GM19023 (cell line): ENCODE measurements around the gene PPP1CB.
"Not testable (repeated sequence)": the region's sequence is repeated elsewhere in the genome, so short reads cannot be mapped to it uniquely, and the experiment has no call there.

ENCODE experiments used
- ATAC-seq: cut with Tn5 transposase; IDR thresholded peaks from one replicate; pipeline ENCODE4 v1.9.1; 2021; ENCODE audit warnings: mild to moderate bottlenecking, moderate library complexity; ENCODE audit not compliant: unreplicated experiment

The PPP1CB gene

GRCh38 chr2:28772351-28772750 lies 20.7 kb downstream of the PPP1CB start:
- no peak for ATAC-seq

DNA sequence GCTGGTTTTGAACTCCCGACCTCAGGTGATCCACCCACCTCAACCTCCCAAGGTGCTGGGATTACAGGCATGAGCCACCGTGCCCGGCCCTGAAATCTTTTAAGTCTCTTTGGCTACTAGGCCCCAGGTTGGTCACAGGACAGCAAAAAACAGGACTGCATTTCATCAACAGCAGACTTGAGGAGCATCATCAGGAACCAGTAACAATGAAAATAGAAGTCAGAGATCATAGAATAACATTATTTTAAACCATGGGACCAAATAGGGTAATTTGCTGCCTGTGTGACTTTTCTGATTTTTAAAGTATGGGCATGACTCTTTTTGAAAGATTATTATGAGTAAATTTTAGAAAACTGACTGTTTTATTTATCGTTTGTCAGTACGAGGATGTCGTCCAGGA lies 24.8 kb downstream of the PPP1CB start:
- ATAC-seq = no peak

GRCh38 chr2:28778392-28778791 lies 26.8 kb downstream of the PPP1CB start:
- no peak for ATAC-seq

DNA sequence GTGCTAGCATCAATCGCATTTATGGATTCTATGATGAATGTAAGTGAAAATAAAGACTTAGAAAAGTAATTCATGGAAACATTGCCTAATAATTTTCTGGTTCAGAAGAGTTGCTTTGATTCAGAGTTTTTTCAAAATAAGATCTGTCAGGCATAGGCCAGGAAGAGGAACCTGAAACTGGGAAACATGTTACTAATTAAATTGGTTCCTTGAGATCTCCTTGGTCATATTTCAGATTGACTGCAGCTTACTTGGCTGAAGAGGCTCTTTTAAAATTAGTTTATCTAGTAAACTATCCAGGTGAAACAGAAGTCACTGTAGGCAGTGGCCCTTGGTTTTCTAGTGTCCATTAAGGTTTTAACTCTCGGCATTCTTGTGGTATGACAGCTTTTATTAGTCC lies 27.4 kb downstream of the PPP1CB start:
- no peak for ATAC-seq

DNA sequence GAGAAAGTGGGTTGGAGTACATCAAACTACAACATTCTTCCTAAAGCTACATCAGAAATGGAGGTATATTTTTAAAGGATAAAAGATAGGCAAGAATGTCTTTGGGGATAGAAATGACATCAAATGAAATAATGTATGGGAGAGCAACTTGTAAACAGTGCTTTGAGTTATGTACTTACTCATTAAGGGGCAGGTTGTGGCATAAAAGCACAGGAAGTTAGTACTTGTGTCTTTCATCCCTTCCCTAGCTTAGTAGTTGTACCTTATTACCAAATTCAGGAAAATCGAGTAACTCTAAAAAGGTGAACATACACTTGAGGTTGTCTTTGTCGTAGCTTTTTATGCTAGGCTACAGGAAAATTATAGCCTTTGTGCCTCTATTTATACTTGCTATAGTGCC lies 28.9 kb downstream of the PPP1CB start:
- ATAC-seq = no peak

GRCh38 chr2:28782423-28782822 lies 30.8 kb downstream of the PPP1CB start:
- no peak for ATAC-seq

DNA sequence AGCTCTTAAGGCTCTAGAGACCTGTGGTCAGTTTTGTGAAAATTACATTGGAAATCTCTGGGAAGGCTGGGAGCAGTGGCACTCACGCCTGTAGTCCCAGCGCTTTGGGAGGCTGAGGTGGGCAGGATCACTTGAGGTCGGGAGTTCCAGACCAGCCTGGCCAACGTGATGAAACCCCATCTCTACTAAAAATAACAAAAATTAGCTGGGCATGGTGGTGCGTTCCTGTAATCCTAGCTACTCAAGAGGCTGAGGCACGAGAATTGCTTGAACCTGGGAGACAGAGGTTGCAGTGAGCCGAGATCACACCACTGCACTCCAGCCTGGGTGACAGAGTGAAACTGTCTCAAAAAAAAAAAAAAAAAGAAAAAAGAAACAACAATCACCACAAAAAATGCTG lies 32.9 kb downstream of the PPP1CB start:
- not testable (repeated sequence) for ATAC-seq

DNA sequence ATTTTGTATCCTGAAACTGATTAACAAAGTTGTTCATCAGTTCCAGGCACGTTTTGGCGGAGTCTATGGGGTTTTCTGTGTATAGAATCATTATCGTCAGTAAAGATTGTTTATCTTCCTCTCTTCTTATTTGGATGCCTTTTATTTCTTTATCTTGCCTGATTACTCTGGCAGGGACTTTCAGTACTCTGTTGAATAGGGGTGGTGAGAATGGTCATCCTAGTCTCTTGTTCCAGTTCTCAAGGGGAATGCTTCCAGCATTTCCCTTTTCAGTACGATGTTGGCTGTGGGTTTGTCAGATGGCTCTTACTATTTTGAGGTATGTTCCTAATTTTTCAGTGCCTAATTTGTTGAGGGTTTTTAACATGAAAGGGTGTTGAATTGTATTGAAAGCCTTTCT lies 45.0 kb downstream of the PPP1CB start:
- no peak for ATAC-seq

DNA sequence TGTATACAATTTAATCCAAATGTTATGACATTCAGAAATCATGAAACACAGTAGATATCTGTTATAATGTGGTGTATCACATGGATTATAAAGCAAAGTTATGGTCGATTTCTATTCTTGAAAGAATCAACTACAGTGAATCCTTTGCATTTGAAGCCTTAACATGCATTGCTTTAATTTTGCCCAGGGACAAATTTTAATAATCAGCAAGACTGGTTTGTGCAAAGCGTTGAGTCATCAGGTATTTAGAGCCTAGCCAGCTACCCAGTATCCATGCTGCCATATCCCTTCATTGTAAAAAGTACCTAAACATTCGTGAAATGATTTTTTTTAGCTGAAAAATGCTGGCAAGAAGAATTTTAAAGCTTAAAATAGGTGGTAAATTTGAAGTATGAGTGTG lies 50.1 kb downstream of the PPP1CB start:
- ATAC-seq = no peak

DNA sequence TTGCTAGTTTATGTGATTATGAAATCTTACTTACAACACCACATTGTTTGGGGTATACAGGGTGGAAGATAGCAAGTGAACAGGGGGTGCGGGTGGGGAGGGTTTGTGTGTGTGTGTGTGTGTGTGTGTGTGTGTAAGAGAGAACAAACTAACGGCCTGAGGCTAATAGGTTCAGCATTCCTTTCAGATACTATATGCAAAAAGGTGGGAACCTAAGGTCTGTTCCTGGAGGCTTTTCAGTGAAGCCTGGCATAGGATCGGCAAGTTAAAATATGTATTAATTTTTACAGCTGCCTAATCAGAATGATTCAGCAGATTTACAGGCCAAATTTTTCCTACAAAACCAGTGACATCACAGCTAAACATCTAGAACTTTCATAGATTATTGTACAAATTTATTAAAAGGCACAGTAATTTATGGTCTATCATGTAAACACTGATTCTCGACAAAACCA lies 51.4 kb downstream of the PPP1CB start:
- ATAC-seq = no peak

GRCh38 chr2:28809927-28810326 lies 58.3 kb downstream of the PPP1CB start:
- ATAC-seq = no peak

- peak; percentile 93 for ATAC-seq
These were observed 59.0 kb downstream of the PPP1CB start, which contains the start of gene SPDYA for GRCh38 chr2:28810384-28811285. Gene SPDYA (plus strand): TSS chr2:28810834. CDS start chr2:28816015, 5,181 bp downstream.

- ATAC-seq = no peak
These were observed 66.4 kb downstream of the PPP1CB start for GRCh38 chr2:28818053-28818452.

DNA sequence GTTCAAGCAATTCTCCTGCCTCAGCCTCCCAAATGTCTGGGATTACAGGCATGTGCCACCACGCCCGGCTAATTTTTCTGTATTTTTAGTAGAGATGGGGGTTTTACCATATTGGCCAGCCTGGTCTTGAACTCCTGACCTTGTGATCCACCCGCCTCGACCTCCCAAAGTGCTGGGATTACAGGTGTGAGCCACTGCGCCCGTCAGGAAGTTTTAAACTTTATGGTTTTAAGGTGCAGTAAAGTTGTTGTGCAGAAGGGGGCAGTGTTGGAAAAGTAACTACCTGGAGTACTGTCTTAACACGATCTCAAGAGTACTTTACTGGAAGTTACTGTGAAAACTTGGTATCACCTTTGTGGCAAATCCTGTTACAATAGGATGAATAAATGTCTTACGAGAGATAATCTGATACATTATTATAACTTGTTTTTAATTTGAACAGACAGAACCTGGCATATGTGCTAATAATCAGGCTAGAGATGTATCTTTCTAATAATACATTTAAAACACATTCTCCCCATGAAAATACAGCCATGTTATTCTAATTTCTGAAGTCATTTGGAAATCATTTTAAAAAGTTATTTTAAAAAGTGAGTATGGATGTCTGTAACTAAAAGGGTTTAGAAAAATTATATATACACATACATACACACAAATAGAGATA lies 69.8 kb downstream of the PPP1CB start:
- no peak for ATAC-seq

GRCh38 chr2:28822036-28822435 lies 70.4 kb downstream of the PPP1CB start:
- no peak for ATAC-seq

DNA sequence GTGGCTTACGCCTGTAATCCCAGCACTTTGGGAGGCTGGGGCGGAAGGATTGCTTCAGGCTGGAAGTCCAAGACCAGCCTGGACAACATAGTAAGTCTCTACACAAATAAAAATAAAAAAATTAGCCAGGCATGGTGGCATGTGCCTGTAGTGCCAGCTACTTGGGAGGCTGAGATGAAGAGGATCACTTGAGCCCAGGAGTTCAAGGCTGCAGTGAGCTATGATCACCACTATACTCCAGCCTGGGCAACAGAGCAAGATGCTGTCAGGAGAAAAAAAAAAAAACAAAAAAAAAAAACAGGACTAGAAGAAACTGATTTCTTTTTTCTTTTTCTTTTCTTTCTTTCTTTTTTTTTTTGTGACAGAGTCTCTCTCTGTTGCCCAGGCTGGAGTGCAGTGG lies 72.6 kb downstream of the PPP1CB start:
- ATAC-seq = no peak

GRCh38 chr2:28824870-28825269 lies 73.2 kb downstream of the PPP1CB start:
- ATAC-seq = no peak

GRCh38 chr2:28828382-28828781 lies 76.8 kb downstream of the PPP1CB start:
- ATAC-seq = no peak

DNA sequence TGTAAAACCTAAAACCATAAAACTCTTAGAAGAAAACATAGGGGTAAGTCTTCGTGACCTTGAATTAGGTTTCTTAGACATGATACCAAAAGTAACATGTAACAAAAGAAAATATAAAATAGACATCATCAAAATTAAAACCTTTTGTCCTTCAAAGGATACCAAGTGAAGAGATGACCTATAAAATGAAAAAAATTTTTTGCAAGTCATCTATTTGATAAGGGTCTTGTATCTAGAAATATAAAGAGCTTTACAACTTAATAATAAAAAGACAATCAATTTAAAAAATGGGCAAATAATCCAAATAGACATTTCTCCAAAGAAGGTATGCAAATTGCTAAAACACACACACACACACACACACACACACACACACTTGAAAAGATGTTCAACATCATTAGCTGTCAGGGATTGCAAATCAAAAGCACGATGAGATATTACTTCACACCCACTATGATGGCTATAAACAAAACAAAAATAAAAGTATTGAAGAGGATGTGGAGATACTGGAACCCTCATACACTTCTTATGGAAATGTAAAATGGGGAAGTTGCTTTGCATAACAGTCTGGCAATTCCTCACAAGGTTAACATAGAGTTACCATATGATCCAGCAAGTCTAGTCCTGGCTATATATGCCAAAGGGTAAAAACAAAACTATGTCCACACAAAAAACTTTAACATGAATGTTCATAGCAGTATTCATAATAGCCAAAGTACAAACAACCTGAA lies 82.3 kb downstream of the PPP1CB start:
- ATAC-seq = no peak

DNA sequence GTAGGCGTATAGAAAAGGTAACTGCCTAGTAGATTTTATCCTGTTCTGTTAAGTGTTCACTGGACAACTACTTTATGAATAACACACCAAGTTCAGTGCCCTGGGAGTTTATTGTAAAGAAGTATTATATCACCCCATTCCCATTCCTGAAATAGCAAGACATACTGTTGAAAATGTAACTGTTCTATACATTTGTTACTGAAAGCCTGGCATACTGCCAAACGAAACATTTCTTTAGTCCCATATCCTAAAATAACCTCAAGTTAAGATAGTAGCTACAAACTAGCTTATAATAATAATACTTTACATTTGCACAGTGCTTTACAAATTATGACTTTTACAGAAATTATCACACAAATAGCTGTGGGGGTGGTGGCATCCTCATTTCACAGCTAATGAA lies 84.2 kb downstream of the PPP1CB start:
- ATAC-seq = no peak

DNA sequence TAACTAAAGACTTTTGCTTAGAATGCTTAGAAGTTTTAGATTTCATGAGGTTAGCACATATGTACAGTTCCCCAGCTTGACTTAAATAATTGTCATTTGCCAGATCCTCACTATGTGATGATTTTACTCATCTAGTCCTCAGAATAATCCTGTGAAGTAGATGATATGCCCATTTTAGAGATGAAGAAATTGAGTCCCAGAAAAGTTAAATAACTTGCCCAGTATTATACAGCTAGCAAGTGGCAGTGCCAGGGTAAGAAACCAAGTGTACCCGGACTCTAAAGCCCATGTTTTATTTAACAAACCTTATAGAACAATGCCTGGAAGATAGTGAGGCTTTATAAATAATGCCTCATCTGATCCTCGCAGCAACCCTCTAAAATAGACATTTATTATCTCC lies 87.3 kb downstream of the PPP1CB start:
- ATAC-seq = no peak
